Cardiac muscle cell (in vitro differentiated cells and primary cell): Measurements from ENCODE around the gene PAQR5. TPM values are rescaled to one million over a fixed set of nuclear protein-coding genes. Genes with fewer than 3 reads are reported as not detected.

Experiments used
- DNase-seq, 2 donors: peaks; one replicate each; pipeline versions ENCODE4 v3.0.0 to v3.0.0-alpha.2; 2010 to 2017; ENCODE audit warnings: low read depth in 1 of 2, low spot score in 1 of 2
- H3K27ac ChIP-seq: fragments of 200-600 bp; sonication (generic); 2 replicates; pipeline ENCODE4 v1.5.1; 2016
- H3K27me3 ChIP-seq: fragments of 200-600 bp; sonication (generic); 2 replicates; pipeline ENCODE4 v1.6.0; 2016; ENCODE audit warnings: control low read depth
- H3K36me3 ChIP-seq: fragments of 200-600 bp; sonication (generic); 2 replicates; pipeline ENCODE4 v1.5.1; 2016; ENCODE audit warnings: control low read depth
- H3K4me1 ChIP-seq: fragments of 200-600 bp; sonication (generic); 2 replicates; pipeline ENCODE4 v1.8.1; 2017; ENCODE audit warnings: low read depth, mild to moderate bottlenecking, mixed run types
- H3K4me3 ChIP-seq: fragments of 200-600 bp; sonication (generic); 2 replicates; pipeline ENCODE4 v1.5.1; 2016; ENCODE audit warnings: mild to moderate bottlenecking
- H3K9me3 ChIP-seq: fragments of 200-600 bp; sonication (generic); 2 replicates; pipeline ENCODE4 v1.5.1; 2017; ENCODE audit warnings: low read depth, mild to moderate bottlenecking, control low read depth
- polyA plus RNA-seq: library from polyadenylated mRNA; unstranded; fragments of >200 nt; fragmentation: Nextera tagmentation; extraction: Ambion mirVana; gene quantifications from 2 replicates; pipeline ENCODE4 v1.2.1, GENCODE V29; 2016
- total RNA-seq: library from RNA; depleted of rRNA; stranded (reverse); fragments of >200 nt; gene quantifications from 2 replicates; pipeline ENCODE4 v1.2.3, GENCODE V29; 2016
- TF ChIP-seq, protein P1 (sequence below): IDR thresholded peaks from 2 replicates; pipeline ENCODE4 v1.5.1; 2012; ENCODE audit warnings: low read depth, mild to moderate bottlenecking, low read length

Gene PAQR5
- total and polyA plus RNA-seq, 2 experiments from 2014 or later: 0.18 to 0.39 TPM

DNA sequence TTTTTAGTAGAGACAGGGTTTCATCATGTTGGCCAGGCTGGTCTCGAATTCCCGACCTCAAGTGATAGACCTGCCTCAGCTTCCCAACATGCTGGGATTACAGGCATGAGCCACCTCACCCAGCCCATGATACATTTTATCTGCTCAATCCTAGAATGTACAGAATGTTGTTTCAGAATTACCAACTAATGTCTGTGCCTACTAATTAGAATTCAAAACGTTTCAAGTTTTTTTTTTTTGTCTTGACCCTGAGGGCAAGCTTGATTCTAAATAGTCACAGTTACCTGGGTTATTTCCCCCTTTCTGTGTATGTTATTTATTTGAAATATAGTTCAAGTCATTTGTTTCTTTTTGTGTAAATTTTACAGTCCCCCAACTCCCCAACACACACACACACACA is 110.1 kb downstream of the PAQR5 start:
- H3K4me1 ChIP-seq: no peaks in the 10 kb centered on the region
- no peaks in the 10 kb centered on the region for H3K9me3 ChIP-seq
- DNase-seq: no peak
- H3K27me3 ChIP-seq: no peaks in the 10 kb centered on the region
- TF ChIP-seq, protein P1, sequence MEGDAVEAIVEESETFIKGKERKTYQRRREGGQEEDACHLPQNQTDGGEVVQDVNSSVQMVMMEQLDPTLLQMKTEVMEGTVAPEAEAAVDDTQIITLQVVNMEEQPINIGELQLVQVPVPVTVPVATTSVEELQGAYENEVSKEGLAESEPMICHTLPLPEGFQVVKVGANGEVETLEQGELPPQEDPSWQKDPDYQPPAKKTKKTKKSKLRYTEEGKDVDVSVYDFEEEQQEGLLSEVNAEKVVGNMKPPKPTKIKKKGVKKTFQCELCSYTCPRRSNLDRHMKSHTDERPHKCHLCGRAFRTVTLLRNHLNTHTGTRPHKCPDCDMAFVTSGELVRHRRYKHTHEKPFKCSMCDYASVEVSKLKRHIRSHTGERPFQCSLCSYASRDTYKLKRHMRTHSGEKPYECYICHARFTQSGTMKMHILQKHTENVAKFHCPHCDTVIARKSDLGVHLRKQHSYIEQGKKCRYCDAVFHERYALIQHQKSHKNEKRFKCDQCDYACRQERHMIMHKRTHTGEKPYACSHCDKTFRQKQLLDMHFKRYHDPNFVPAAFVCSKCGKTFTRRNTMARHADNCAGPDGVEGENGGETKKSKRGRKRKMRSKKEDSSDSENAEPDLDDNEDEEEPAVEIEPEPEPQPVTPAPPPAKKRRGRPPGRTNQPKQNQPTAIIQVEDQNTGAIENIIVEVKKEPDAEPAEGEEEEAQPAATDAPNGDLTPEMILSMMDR: no peak
- H3K4me3 ChIP-seq: no peak overlapping the region
- H3K36me3 ChIP-seq: no peaks in the 10 kb centered on the region
- no peak overlapping the region for H3K27ac ChIP-seq

DNA sequence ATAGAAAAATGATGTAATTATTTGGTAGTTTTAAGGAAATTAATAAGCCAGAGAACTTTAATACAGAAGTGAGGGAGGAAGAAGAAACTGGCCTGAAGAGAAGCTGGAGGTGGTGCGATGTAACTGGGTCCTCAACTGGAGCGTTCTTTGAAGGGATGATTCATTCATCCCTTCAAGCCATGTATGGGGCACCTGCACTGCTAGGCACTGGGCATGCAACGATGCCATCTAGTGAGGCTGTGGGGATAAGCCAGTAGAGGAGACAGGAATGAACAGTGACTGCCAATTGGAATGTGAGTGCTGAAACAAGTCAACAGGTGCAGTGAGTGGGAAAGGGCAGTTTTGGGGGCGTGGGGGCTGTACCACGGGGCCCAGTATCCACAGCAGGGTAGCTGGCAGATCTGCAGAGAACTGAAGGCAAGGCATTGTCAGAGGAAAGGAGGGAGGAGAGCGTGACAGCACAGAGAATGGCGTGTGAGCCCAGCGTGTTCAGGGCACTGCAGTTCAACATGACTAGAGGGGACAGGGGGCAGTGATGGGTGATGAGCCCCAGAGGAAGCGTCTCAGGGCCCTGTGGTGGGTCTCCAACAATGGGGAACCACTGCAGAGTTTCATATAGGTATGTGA is 111.6 kb downstream of the PAQR5 start:
- Histone ChIP-seq H3K9me3 (no peaks in the 10 kb centered on the region), H3K27ac (no peak overlapping the region), H3K4me3 (no peak overlapping the region), H3K4me1 (peaks cover 5% of the 10 kb centered on the region), H3K36me3 (no peaks in the 10 kb centered on the region), H3K27me3 (no peaks in the 10 kb centered on the region)
- peak in 1 of 2 donors; percentile 44 for DNase-seq
- TF ChIP-seq, protein P1: peak; percentile 14

DNA sequence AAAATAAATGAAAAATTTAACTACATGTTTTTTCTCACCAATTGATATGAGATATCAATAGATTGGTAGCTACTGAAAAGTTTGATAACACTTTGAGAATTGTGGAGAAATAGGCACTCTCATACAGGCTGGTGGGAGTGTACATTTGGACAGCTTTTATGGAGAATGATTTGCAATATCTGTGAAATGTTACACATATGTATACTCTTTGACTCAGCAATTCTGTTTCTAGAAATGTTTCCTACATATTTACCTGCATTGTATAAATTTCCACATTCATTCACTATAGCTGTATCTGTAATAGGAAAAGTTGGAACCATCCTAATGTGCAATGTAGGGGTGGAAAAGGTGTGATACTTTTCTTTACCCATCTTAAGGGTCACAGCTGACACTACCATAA is 113.6 kb downstream of the PAQR5 start:
- no peaks in the 10 kb centered on the region for H3K27me3 ChIP-seq
- peaks cover 8% of the 10 kb centered on the region for H3K4me1 ChIP-seq
- DNase-seq: no peak
- TF ChIP-seq, protein P1: no peak
- H3K27ac ChIP-seq: no peak overlapping the region
- no peaks in the 10 kb centered on the region for H3K36me3 ChIP-seq
- H3K4me3 ChIP-seq: no peak overlapping the region
- no peaks in the 10 kb centered on the region for H3K9me3 ChIP-seq

DNA sequence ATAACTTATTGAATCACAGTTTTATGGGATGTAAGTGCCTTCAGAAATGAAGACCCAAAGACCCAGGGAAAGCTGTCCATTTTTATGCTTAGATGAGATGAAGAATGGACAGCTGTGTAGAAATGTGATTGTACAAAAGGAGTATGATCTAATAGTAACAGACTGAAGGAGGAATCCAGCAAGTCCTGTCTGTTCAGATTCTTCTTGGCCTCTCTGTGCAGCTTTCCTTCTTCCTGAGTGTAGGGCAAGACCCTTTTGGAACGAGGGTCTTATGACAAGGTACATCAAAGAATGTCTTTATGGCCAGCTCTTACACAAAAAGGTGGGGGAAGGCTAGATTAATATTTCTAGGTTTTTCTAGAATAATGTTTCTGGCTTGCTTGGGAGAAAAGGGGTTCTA is 114.0 kb downstream of the PAQR5 start:
- Histone ChIP-seq H3K4me3 (no peak overlapping the region), H3K27me3 (no peaks in the 10 kb centered on the region), H3K9me3 (no peaks in the 10 kb centered on the region), H3K27ac (no peak overlapping the region), H3K36me3 (no peaks in the 10 kb centered on the region), H3K4me1 (peaks cover 8% of the 10 kb centered on the region)
- TF ChIP-seq, protein P1: no peak
- DNase-seq: no peak

DNA sequence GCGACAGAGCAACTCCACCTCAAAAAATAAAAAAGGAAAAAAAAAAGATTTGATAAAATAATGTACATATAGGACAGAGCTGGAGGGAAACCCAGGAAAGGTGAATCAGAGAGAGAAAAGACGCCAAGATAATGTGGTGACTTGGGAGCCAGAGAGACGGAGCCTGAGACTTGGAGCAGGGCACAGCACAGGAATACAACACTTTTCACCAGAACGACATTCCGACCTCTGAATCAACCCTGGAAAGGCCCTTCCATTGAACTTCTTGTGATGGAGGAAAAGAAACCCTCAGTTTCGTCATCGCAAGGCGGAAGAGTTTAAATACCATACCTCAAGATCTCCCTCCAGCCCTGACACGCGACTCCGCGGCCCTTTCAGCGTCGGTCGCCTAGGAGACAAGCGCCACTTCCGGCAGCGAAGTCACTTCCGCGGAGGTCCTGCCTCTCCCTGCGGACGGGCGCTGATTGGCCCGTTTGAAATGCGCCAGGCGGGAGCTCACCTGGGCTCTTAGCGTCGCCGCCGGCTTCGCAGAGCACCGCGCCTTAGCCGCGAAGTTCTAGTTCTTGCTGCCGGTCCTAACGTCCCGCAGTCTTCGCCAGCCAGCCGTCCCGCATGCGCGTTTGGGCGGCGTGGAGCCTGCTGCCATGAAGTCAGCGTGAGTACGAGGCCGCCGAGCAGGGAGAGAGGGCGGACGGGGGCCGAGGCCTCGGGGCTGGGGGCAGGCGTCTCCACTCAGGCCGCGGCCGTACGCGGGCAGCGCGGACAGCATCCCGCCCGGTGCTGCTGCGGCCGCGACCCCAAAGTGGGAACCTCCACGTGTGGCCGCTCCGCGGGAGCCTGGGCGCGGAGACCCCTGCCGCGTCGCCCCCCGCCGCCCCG is 115.3 kb downstream of the PAQR5 start, which contains the start of gene KIF23:
KIF23 (plus strand) TSS at position 528 of the 879 bp plus-strand sequence; CDS start at position 645, 117 bp downstream.
- H3K27me3 ChIP-seq: no peaks in the 10 kb centered on the region
- no peaks in the 10 kb centered on the region for H3K9me3 ChIP-seq
- TF ChIP-seq, protein P1: no peak
- H3K4me1 ChIP-seq: peaks cover 13% of the 10 kb centered on the region
- DNase-seq: peak; percentile 95
- peak within 1 kb of the TSS; percentile 99 for H3K27ac ChIP-seq
- peak within 1 kb of the TSS; percentile 66 for H3K4me3 ChIP-seq
- no peaks in the 10 kb centered on the region for H3K36me3 ChIP-seq
